ENCODE data around the gene CFAP20DC.

- TF ChIP-seq SP1 (IDR thresholded peaks at IDR 0.05), result no peak
- no peak for TF ChIP-seq TARDBP (IDR thresholded peaks at IDR 0.05)
- no peak for TF ChIP-seq FOXA1 (IDR thresholded peaks at IDR 0.05)
- no peak for TF ChIP-seq PKNOX1 (IDR thresholded peaks at IDR 0.05)
Observed at GRCh38 chr3:58953288-58953687, 96.5 kb downstream of the CFAP20DC start.
